HG03469 (cell line): ENCODE measurements around the gene HNRNPM.

Experiments
- ATAC-seq: cut with Tn5 transposase; IDR thresholded peaks from one replicate; pipeline ENCODE4 v1.9.1; 2021; ENCODE audit warnings: mild to moderate bottlenecking, moderate library complexity, moderate number of reproducible peaks; ENCODE audit not compliant: unreplicated experiment

The HNRNPM gene

GRCh38 chr19:8483165-8483564 is 38.4 kb downstream of the HNRNPM start:
- ATAC-seq: no peak

- ATAC-seq: no peak
These were observed 39.6 kb downstream of the HNRNPM start for GRCh38 chr19:8484331-8484894.

- no peak for ATAC-seq
These were observed 41.0 kb downstream of the HNRNPM start for GRCh38 chr19:8485561-8486371.

GRCh38 chr19:8486661-8487136 is 41.9 kb downstream of the HNRNPM start:
- no peak for ATAC-seq

DNA sequence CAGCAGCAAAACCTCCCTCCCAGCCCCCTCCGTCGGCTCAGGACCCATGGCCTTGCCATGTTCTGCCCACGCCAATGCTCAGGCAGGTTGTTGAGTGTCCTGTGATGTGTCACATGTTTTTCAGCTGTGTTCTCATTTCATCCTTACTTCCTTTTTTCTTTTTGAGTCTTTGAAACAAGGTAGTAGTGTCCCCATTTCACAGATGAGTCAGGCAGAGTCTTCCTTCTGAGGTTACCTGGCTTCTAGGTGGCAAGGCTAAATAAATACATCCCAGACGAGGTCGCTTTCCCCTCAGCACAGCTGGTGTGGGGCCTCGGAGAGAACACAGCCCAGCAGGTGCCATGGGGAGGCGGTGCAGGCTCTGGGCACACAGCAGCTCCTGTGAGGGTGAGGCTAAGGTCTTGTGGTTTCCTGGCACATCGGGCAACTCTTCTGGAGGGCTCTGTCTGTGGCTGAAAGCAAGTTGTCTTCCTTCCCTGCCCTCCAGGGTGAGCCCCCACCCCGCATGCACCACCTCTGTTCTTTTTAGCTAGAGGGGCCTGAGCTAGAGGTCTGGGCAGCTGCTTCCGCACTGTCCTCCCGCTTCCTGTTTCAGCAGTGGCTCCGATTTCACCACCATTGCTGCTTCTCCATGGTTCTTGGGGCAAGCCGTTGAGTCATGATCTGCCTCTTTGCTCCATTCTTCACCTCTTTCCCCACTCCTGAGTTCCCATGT is 42.5 kb downstream of the HNRNPM start:
- peak; percentile 43 for ATAC-seq

DNA sequence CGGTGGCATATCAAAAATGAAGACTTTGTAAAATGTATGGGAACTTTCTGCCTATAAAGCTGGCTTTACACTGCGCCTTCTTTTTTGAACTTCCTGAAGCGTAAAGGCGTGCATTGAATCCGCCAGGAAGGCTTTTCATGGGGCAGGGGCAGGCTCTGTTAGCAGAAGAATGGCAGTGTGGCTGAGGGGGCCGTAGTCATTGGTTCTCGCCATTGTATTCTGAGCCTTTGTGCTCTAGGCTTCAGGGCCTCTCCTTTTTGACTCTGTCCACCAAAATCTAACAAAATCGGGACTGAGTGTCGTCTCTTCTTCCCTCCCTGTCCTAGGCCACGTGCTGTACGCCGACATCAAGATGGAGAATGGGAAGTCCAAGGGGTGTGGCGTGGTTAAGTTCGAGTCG is 43.6 kb downstream of the HNRNPM start:
- ATAC-seq: no peak

GRCh38 chr19:8489561-8490394 is 45.0 kb downstream of the HNRNPM start:
- ATAC-seq: no peak

- ATAC-seq: no peak
These were observed 45.6 kb downstream of the HNRNPM start for GRCh38 chr19:8490395-8490760.

- no peak for ATAC-seq
These were observed 46.1 kb downstream of the HNRNPM start for GRCh38 chr19:8490873-8491272.

GRCh38 chr19:8491574-8491973 is 46.8 kb downstream of the HNRNPM start:
- no peak for ATAC-seq

DNA sequence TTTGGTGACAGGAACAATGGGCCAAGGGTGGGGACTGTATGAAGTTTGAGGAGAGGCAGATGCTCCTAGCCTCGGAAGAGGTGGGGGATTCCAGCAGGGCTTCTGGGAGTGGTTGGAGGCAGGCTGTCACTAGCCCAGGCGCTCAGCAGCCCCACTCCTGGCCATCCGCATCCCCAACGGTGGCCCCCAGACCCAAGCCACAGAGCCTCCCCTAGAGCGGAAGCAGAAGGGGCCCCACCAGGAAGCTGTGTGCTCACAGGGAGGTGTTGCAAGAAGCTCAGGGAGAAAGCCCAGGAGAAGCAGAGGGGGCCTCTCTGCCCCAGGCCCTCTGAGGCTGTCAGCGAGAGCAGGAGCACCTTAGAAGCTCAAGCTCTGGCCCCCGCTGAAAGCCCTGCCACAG is 49.4 kb downstream of the HNRNPM start:
- ATAC-seq: no peak

DNA sequence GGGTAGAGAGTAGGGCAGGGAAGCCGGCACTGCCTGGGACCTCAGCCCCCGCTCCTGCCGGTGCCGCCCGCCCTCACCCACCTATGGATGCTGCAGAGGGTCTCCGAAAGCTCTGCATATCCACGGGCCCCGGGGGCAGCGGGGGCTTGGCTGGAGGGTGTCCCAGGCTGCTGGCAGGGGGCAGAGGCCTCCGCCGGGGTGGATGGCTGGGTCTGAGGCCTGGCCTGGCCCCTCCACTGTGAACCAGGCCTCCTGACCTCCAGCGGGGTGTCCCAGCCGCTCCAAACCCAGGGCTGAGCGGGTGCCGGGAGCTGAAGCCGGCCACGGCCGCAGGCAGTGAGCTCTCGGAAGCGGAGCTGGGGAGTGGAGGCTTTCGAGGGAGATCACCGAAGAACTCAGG is 53.5 kb downstream of the HNRNPM start:
- ATAC-seq: no peak

- no peak for ATAC-seq
These were observed 54.5 kb downstream of the HNRNPM start for GRCh38 chr19:8499048-8499833.

GRCh38 chr19:8500158-8500557 is 55.4 kb downstream of the HNRNPM start:
- no peak for ATAC-seq

GRCh38 chr19:8501516-8501915 is 56.7 kb downstream of the HNRNPM start:
- ATAC-seq: no peak

DNA sequence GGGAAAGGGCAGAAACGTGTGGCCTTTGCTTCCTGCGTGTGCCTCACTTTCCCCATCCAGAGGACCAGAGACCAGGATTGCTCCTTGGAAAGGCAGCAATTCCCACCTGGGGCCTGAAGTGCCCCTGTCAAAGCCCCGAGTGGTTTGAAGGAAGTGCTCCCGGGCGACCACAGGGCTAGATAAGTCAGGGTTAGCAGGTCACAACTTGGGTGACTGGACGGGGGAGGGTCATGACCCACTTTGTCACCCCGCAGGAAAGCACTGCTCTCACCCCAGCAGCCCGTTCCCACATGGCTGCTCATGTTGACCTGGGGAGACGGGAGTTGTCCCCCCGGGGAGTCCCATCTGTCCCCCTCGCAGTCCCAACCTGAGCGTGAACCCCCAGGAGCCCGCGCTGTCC is 57.2 kb downstream of the HNRNPM start:
- no peak for ATAC-seq

DNA sequence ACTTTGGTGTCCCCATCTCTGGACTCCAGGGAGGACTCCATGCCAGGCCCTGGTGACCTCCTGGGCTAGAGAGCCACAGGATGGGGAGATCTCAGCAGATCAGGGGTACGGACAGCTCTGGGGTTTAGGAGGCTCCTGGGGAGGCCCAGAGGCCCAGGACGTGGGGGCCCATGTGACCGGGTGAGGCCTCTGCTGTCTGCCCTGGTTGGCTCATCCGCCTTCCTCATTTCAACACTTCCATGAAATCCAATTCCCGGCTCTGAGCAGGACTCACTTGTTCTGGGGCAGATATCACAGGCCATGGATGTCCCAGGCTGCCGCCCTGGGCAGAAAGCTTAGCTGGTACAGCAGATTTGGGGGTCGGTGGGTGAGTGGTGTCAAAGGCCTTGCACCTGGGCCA is 58.7 kb downstream of the HNRNPM start:
- ATAC-seq: no peak

DNA sequence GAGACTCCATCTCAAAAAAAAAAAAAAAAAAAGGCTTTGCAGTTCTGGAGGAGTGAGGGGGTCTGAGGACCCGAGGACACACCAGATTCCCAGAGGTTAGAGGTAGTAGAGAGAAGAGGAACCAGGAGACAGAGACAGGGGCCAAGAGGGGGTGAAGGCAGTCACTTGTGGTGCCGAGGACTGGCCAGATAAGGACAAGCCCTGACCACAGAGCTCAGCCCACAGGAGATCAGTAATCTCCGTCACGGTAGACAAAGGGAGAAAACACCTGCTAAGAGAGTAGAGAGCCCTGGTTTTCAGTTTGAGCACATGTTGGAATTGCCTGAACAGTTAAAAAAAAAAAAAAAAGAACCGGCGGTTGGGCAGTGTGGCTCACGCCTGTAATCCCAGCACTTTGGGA is 59.4 kb downstream of the HNRNPM start:
- no peak for ATAC-seq

GRCh38 chr19:8504919-8505318 is 60.1 kb downstream of the HNRNPM start:
- no peak for ATAC-seq

GRCh38 chr19:8505680-8506401 is 61.1 kb downstream of the HNRNPM start:
- ATAC-seq: no peak
